Sigmoid colon (tissue), 7 donors: Measurements from ENCODE around the gene SIPA1L2. TPM values are rescaled to one million over a fixed set of nuclear protein-coding genes. Genes with fewer than 3 reads are reported as not detected.

Experiments used
- DNase-seq: peaks from one replicate; pipeline ENCODE4 v3.0.0-alpha.2; 2019
- H3K27ac ChIP-seq, 4 donors: fragments of 200-600 bp; sonication (generic); one replicate each; pipeline ENCODE4 v1.5.1; 2016 to 2019; ENCODE audit warnings: mild to moderate bottlenecking in 1 of 4
- H3K27me3 ChIP-seq, 3 donors: fragments of 200-600 bp; sonication (generic); one replicate each; pipeline ENCODE4 v1.5.1; 2019; ENCODE audit warnings: mild to moderate bottlenecking in 1 of 3
- H3K36me3 ChIP-seq, 4 donors: fragments of 200-600 bp; sonication (generic); one replicate each; pipeline ENCODE4 v1.5.1; 2016 to 2019
- H3K4me1 ChIP-seq, 4 donors: fragments of 200-600 bp; sonication (generic); one replicate each; pipeline ENCODE4 v1.5.1; 2017 to 2019
- H3K4me3 ChIP-seq, 4 donors: fragments of 200-600 bp; sonication (generic); one replicate each; pipeline ENCODE4 v1.5.1; 2017 to 2019; ENCODE audit warnings: mild to moderate bottlenecking in 2 of 4, moderate library complexity in 1 of 4
- H3K9me3 ChIP-seq, 4 donors: fragments of 200-600 bp in 3 of 4; sonication (generic) in 3 of 4; one replicate each; pipeline versions ENCODE4 v1.5.1 to v1.6.1; 2013 to 2019
- EP300 ChIP-seq, 4 donors: sonication (generic); formaldehyde crosslinking; IDR thresholded peaks; one replicate each; pipeline ENCODE4 v1.6.1; 2017; ENCODE audit warnings: antibody characterized with exemption in 4 of 4
- POLR2A ChIP-seq, 2 donors: fragments of 450-650 bp; IDR thresholded peaks; one replicate each; pipeline ENCODE4 v1.6.1; 2016; ENCODE audit warnings: antibody characterized with exemption in 2 of 2, mild to moderate bottlenecking in 2 of 2, moderate library complexity in 2 of 2
- POLR2AphosphoS5 ChIP-seq, 4 donors: sonication (generic); formaldehyde crosslinking; IDR thresholded peaks; one replicate each; pipeline ENCODE4 v1.6.1; 2017; ENCODE audit warnings: antibody characterized with exemption in 4 of 4
- WGBS, 2 donors: extraction: QIAGEN DNeasy Blood & Tissue Kit; methylation state at CpG; one replicate each; pipeline ENCODE4 v1.1.7; 2013; 5-methylcytosine and 5-hydroxymethylcytosine counted together
- intact Hi-C: fragments of 100-400 bp; cut with DNase I; formaldehyde crosslinking; loops from one replicate; pipeline ENCODE4 v1.15.1; 2023
- polyA plus RNA-seq, 3 donors: library from polyadenylated mRNA; stranded (reverse); fragments of 200-250 nt; gene quantifications; one replicate each; pipeline ENCODE4 v1.2.3, GENCODE V29; 2013
- total RNA-seq, 4 donors: library from RNA; depleted of rRNA; stranded (reverse); fragments of >200 nt; gene quantifications; one replicate each; pipeline ENCODE4 v1.1.0, GENCODE V29; 2016
- TF ChIP-seq, protein P1 (sequence below), 4 experiments: fragments of 450-650 bp in 3 of 4; fragments of 200-600 bp in 1 of 4; IDR thresholded peaks; one replicate each; pipeline ENCODE4 v1.5.1; 2016 to 2019; ENCODE audit warnings: antibody characterized with exemption in 4 of 4, mild to moderate bottlenecking in 3 of 4, moderate library complexity in 2 of 4
- donor health status: healthy with polysubstance abuse.
- donor health status: Bipolar disorder and iron deficiency.
- donor health status: healthy.

The SIPA1L2 gene
- total and polyA plus RNA-seq, 7 donors, result 16.2 to 42.5 (median 22.5) TPM

DNA sequence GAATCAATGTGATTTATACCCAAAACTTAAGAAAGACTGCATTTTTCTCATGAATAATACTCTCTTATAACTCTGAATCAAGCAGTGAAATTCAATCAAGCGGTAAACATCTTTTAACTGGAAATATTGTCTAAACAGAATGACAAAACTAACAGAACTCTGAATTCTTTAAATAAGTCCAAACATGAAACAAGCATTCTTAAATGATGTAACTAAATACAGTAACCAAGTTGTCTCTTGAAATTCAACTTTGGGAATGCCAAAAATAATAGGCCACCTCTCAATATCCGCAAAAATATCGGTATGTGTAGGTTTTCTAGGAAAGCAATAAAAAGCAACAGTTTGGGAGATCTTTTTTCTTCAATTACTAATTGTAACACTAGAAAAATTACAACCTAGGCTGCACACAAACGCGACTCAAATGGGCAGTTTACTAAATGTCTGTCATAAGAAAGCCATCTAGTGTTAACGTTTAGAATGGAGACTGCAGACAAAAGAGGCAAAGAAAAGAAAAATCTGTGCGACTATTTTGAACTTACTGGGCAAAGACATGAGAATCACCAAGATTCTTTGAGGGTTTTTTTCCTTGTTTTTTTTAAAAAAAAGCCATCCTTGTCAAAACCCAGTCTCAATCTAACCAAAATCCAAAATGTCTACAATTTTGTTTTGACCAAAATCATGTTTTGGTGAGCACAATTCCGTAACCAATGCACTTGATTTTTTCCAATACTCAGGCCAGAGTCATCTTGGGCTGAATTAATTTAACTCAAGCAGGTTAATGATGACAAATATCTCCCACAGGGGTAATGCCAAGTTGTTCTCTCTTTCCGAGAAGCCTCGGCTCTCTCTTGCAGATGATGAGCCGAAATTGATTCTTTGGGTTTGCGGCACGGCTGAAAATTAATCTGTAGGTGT, 1.3 kb downstream of the SIPA1L2 start:
- DNase-seq, result no peak
- TF ChIP-seq, protein P1, sequence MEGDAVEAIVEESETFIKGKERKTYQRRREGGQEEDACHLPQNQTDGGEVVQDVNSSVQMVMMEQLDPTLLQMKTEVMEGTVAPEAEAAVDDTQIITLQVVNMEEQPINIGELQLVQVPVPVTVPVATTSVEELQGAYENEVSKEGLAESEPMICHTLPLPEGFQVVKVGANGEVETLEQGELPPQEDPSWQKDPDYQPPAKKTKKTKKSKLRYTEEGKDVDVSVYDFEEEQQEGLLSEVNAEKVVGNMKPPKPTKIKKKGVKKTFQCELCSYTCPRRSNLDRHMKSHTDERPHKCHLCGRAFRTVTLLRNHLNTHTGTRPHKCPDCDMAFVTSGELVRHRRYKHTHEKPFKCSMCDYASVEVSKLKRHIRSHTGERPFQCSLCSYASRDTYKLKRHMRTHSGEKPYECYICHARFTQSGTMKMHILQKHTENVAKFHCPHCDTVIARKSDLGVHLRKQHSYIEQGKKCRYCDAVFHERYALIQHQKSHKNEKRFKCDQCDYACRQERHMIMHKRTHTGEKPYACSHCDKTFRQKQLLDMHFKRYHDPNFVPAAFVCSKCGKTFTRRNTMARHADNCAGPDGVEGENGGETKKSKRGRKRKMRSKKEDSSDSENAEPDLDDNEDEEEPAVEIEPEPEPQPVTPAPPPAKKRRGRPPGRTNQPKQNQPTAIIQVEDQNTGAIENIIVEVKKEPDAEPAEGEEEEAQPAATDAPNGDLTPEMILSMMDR (IDR thresholded peaks at IDR 0.05), result peak in 1 of 4 experiments; percentile 25
- no peak for TF ChIP-seq POLR2A (IDR thresholded peaks at IDR 0.05)
- intact Hi-C loops, result loop anchor here (5.0 kb wide), 2 partner anchors 116 to 191 kb away; no protein-coding TSS in a partner anchor
- H3K27ac ChIP-seq, result peak overlapping the region; percentile 92 to 98 (median 96)
- H3K4me1 ChIP-seq, result peaks cover 0 to 45% (median 16%) of the 10 kb centered on the region in 4 donors
- no peaks in the 10 kb centered on the region for H3K9me3 ChIP-seq
- peak overlapping the region; percentile 84 to 94 (median 92) for H3K4me3 ChIP-seq
- H3K27me3 ChIP-seq, result no peaks in the 10 kb centered on the region
- 6 to 20% methylated on average over 13 of the region's 13 CpGs for WGBS, 2 donors
- H3K36me3 ChIP-seq, result no peaks in the 10 kb centered on the region

DNA sequence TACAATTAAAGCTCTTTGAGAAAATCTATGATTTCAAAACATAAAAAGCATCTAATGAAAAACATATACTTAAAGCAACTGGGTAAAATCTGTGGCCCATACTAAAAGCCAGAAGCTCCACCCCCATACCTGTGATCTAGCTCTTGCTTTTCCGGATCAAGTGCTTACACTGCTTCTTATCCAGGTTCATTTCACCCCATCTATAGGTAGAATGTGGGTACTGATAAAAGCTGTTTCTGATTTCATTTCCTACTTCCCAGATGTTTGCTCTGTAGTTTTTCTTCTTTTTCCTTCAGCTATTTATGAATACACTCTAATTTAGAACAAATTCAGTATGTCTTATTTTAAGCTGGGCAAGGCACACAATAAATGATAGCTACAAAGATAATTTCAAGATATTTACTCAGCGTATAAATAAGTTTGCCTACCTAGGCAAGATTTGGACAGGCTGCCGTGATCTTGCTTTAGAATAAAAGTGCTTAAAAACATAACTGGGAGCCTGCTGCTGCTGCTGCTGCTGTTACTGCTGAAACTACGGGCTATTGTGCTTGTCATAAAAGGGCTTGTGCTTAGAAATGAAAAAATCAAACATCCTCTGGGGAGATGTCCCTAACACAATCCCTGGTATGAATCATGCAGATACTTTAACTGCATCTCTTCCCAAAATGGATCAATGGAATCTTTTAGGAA, 2.1 kb downstream of the SIPA1L2 start:
- Histone ChIP-seq H3K9me3 (no peaks in the 10 kb centered on the region), H3K36me3 (no peaks in the 10 kb centered on the region), H3K27me3 (no peaks in the 10 kb centered on the region), H3K4me1 (peaks cover 0 to 45% (median 16%) of the 10 kb centered on the region in 4 donors), H3K4me3 (peak overlapping the region in 3 of 4 donors; percentile 91 to 94 (median 92)), H3K27ac (peak overlapping the region; percentile 33 to 97 (median 68))
- DNase-seq, result no peak
- intact Hi-C loops, result loop anchor here (5.0 kb wide), 2 partner anchors 115 to 190 kb away; no protein-coding TSS in a partner anchor
- TF ChIP-seq EP300 (IDR thresholded peaks at IDR 0.05) (no peak), POLR2A (IDR thresholded peaks at IDR 0.05) (no peak), POLR2AphosphoS5 (IDR thresholded peaks at IDR 0.05) (no peak)
- TF ChIP-seq, protein P1 (IDR thresholded peaks at IDR 0.05), result peak in 3 of 4 experiments; percentile 26 to 44 (median 32)
- 12 to 48% methylated on average over 4 of the region's 4 CpGs for WGBS, 2 donors

DNA sequence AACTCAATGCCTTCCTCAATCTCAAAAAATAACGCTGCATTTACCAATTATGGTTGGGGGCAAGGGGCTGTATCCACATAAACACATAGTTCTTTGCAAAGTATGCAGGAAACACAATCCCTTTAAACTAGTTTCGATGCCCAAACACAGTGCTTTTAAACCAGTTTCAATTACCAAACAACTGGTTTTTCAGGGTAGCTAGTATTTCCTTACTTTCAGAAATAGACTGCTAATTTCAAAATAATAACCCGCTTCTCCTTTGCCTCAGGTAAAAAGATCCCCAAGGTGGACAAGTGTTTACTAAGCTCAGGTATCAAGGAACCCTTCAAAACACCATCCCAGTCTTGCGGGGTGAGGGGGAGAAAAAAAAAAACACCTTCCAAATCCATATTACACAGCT, 2.8 kb downstream of the SIPA1L2 start:
- Histone ChIP-seq H3K4me1 (peaks cover 0 to 45% (median 16%) of the 10 kb centered on the region in 4 donors), H3K4me3 (peak overlapping the region in 1 of 4 donors; percentile 92), H3K27me3 (no peaks in the 10 kb centered on the region), H3K27ac (peak overlapping the region in 2 of 4 donors; percentile 92 to 97), H3K9me3 (no peaks in the 10 kb centered on the region), H3K36me3 (no peaks in the 10 kb centered on the region)
- no peak for DNase-seq
- TF ChIP-seq, protein P1 (IDR thresholded peaks at IDR 0.05), result no peak
- no peak for TF ChIP-seq EP300 (IDR thresholded peaks at IDR 0.05)
- TF ChIP-seq POLR2A (IDR thresholded peaks at IDR 0.05), result no peak
- no peak for TF ChIP-seq POLR2AphosphoS5 (IDR thresholded peaks at IDR 0.05)
- intact Hi-C loops, result loop anchor here (5.0 kb wide), 2 partner anchors 115 to 190 kb away; no protein-coding TSS in a partner anchor
- 19 to 72% methylated on average over 4 of the region's 4 CpGs for WGBS, 2 donors

DNA sequence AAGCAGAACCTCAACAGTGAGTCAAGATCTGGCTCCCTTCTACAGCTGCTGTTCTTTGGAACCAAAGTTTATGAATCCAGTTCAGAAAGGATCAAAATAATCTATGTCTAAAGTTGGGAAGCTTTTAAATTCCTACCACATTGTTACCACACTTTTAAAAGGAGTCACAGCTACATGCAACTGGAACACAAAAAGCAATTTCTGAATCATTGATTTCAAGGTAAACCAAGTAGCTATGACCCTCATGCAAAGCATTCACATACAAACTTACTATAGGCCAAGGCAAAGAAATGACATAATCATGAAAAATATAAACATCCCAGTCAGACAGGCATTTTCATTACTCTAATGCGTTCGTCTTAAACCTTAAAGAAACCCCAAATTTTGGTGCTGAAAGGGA, 3.5 kb downstream of the SIPA1L2 start:
- TF ChIP-seq POLR2AphosphoS5 (IDR thresholded peaks at IDR 0.05), result no peak
- TF ChIP-seq, protein P1 (IDR thresholded peaks at IDR 0.05), result no peak
- no peak overlapping the region for H3K4me3 ChIP-seq
- DNase-seq, result no peak
- H3K27me3 ChIP-seq, result no peaks in the 10 kb centered on the region
- 23 to 68% methylated on average over 2 of the region's 2 CpGs for WGBS, 2 donors
- peak overlapping the region in 2 of 4 donors; percentile 92 to 97 for H3K27ac ChIP-seq
- intact Hi-C loops, result loop anchor here (5.0 kb wide), 2 partner anchors 114 to 189 kb away; no protein-coding TSS in a partner anchor
- peaks cover 0 to 45% (median 16%) of the 10 kb centered on the region in 4 donors for H3K4me1 ChIP-seq
- H3K9me3 ChIP-seq, result no peaks in the 10 kb centered on the region
- H3K36me3 ChIP-seq, result no peaks in the 10 kb centered on the region
